HepG2 (cell line): Measurements from ENCODE around the gene OGG1. TPM values are rescaled to one million over a fixed set of nuclear protein-coding genes. Genes with fewer than 3 reads are reported as not detected.
A peak's percentile ranks its signal among the peaks of the same experiment; 100 is the strongest.

Experiments used
- ARHGAP35 ChIP-seq: sonication (generic); formaldehyde crosslinking; IDR thresholded peaks from 2 replicates; pipeline ENCODE4 v1.9.0; 2022; ENCODE audit warnings: mild to moderate bottlenecking, inconsistent platforms, moderate library complexity, missing genetic modification reagents, borderline replicate concordance
- ATF2 ChIP-seq: sonication (generic); formaldehyde crosslinking; IDR thresholded peaks from 2 replicates; pipeline ENCODE4 v1.4.0; 2020; ENCODE audit warnings: missing genetic modification reagents
- CSRNP1 ChIP-seq: sonication (generic); formaldehyde crosslinking; IDR thresholded peaks from 2 replicates; pipeline ENCODE4 v1.8.1; 2023; ENCODE audit warnings: mild to moderate bottlenecking, missing genetic modification reagents
- HMGXB4 ChIP-seq, 2 experiments: sonication (generic) in 1 of 2; formaldehyde crosslinking in 1 of 2; IDR thresholded peaks; 2 replicates each; pipeline versions ENCODE4 v1.4.0 to v1.6.1; 2018 to 2020; ENCODE audit warnings: missing genetic modification reagents in 2 of 2, borderline replicate concordance in 1 of 2, low read depth in 1 of 2, mild to moderate bottlenecking in 1 of 2, missing biosample characterization in 1 of 2
- JDP2 ChIP-seq: sonication (generic); formaldehyde crosslinking; IDR thresholded peaks from 2 replicates; pipeline ENCODE4 v1.8.1; 2022; ENCODE audit warnings: missing genetic modification reagents, borderline replicate concordance
- KLF12 ChIP-seq: sonication (generic); formaldehyde crosslinking; IDR thresholded peaks from 2 replicates; pipeline ENCODE4 v1.4.0; 2020; ENCODE audit warnings: missing genetic modification reagents, borderline replicate concordance
- LRRFIP1 ChIP-seq: sonication (generic); formaldehyde crosslinking; conservative IDR thresholded peaks from 2 replicates; pipeline ENCODE4 v1.4.0; 2020; ENCODE audit warnings: missing genetic modification reagents
- MXD3 ChIP-seq: IDR thresholded peaks from 2 replicates; pipeline ENCODE4 v1.6.1; 2016; ENCODE audit warnings: mild to moderate bottlenecking, missing biosample characterization, missing genetic modification reagents
- RBM22 ChIP-seq: fragments of 200-400 bp; formaldehyde crosslinking; optimal IDR thresholded peaks from 2 replicates; pipeline ENCODE3; 2017; ENCODE audit warnings: mild to moderate bottlenecking, low read length, moderate library complexity
- ZMAT3 ChIP-seq: sonication (generic); formaldehyde crosslinking; conservative IDR thresholded peaks from 2 replicates; pipeline ENCODE4 v1.7.0; 2021; ENCODE audit warnings: missing genetic modification reagents
- ZNF124 ChIP-seq: sonication (generic); formaldehyde crosslinking; IDR thresholded peaks from 2 replicates; pipeline ENCODE4 v1.4.0; 2020; ENCODE audit warnings: missing genetic modification reagents
- ZNF256 ChIP-seq: sonication (generic); formaldehyde crosslinking; conservative IDR thresholded peaks from 2 replicates; pipeline ENCODE4 v1.4.0; 2020; ENCODE audit warnings: missing genetic modification reagents
- ZNF343 ChIP-seq: sonication (generic); formaldehyde crosslinking; IDR thresholded peaks from 2 replicates; pipeline ENCODE4 v1.4.0; 2020; ENCODE audit warnings: mild to moderate bottlenecking, missing genetic modification reagents
- ZNF414 ChIP-seq: sonication (generic); formaldehyde crosslinking; IDR thresholded peaks from 2 replicates; pipeline ENCODE4 v1.5.0; 2020; ENCODE audit warnings: missing genetic modification reagents
- ZNF501 ChIP-seq: sonication (generic); formaldehyde crosslinking; IDR thresholded peaks from 2 replicates; pipeline ENCODE4 v1.5.1; 2020; ENCODE audit warnings: mild to moderate bottlenecking, moderate library complexity, missing genetic modification reagents
- ZNF576 ChIP-seq: sonication (generic); formaldehyde crosslinking; IDR thresholded peaks from 2 replicates; pipeline ENCODE4 v1.4.0; 2020; ENCODE audit warnings: mild to moderate bottlenecking, missing genetic modification reagents
- ZNF580 ChIP-seq: IDR thresholded peaks from 2 replicates; pipeline ENCODE4 v1.6.1; 2016; ENCODE audit warnings: low read depth, borderline replicate concordance
- ZSCAN9 ChIP-seq: IDR thresholded peaks from 2 replicates; pipeline ENCODE4 v1.6.1; 2016; ENCODE audit warnings: borderline replicate concordance
- polyA plus RNA-seq, 8 experiments: library from polyadenylated mRNA; depleted of rRNA in 3 of 8; stranded (reverse) in 7 of 8; unstranded in 1 of 8; fragments of >200 nt; fragmentation: Illumina TruSeq in 4 of 8; extraction: Trizol in 4 of 8; gene quantifications; 2 replicates each; pipeline versions ENCODE4 v1.2.1 to v1.2.3, GENCODE V29; 2011 to 2016; ENCODE audit warnings: low read depth in 4 of 8, missing spikeins in 1 of 8, mixed read lengths in 1 of 8; ENCODE audit not compliant: insufficient read depth in 1 of 8
- total RNA-seq, 5 experiments: library from RNA; depleted of rRNA; stranded (reverse); fragments of >200 nt; fragmentation: Illumina TruSeq; extraction: Trizol; gene quantifications; 2 replicates each; pipeline ENCODE4 v1.2.3, GENCODE V29; 2016; ENCODE audit warnings: low read depth in 1 of 5

OGG1 gene
- total and polyA plus RNA-seq, 2 of the 13 experiments (the other 11 are each of a cell fraction or from before 2014, with no cell fraction given) = 28.7 to 33.2 TPM

GRCh38 chr3:9731206-9732079 is 18.3 kb upstream of the OGG1 start, which contains the start of gene BRPF1 (continued):
- peak; percentile 77 to 81 for TF ChIP-seq HMGXB4 (CRISPR knock-in tag; IDR thresholded peaks at IDR 0.05; ENCODE audit: borderline replicate concordance in 1 of 2, low read depth in 1 of 2)
- 0 out of 2 replicates have a peak, but pooled peaks have one; percentile 9 for TF ChIP-seq ATF2 (CRISPR knock-in tag)
- TF ChIP-seq RBM22 = no peak
- peak; percentile 87 for TF ChIP-seq ZNF501 (CRISPR knock-in tag)
- peak; percentile 28; the same call in 1 of the 2 replicates for TF ChIP-seq ZNF580 (CRISPR knock-in tag)
- TF ChIP-seq ZMAT3 = no peak
- TF ChIP-seq ZNF343 (CRISPR knock-in tag) = peak; percentile 69; the same call in 1 of the 2 replicates
- no peak for TF ChIP-seq ARHGAP35 (CRISPR knock-in tag)
- no peak for TF ChIP-seq LRRFIP1
- TF ChIP-seq ZNF414 = peak; percentile 76
- 0 out of 2 replicates have a peak, but pooled peaks have one; percentile 16 for TF ChIP-seq ZNF576 (CRISPR knock-in tag)
- TF ChIP-seq KLF12 (CRISPR knock-in tag) = peak; percentile 98
- 0 out of 2 replicates have a peak, but pooled peaks have one; percentile 48 for TF ChIP-seq ZNF124 (CRISPR knock-in tag)
- TF ChIP-seq CSRNP1 (CRISPR knock-in tag) = peak; percentile 48; the same call in 1 of the 2 replicates
- peak; percentile 52; the same call in 1 of the 2 replicates for TF ChIP-seq ZSCAN9 (CRISPR knock-in tag)
- TF ChIP-seq MXD3 = peak; percentile 67; the same call in 1 of the 2 replicates
- TF ChIP-seq ZNF256 (CRISPR knock-in tag) = no peak
- TF ChIP-seq JDP2 = no peak
